ENCODE data around the gene AIG1. TPM values are rescaled to one million over a fixed set of nuclear protein-coding genes. Genes with fewer than 3 reads are reported as not detected.

AIG1 gene
- total RNA-seq, 1 experiment from 2014 or later: 51.1 TPM

DNA sequence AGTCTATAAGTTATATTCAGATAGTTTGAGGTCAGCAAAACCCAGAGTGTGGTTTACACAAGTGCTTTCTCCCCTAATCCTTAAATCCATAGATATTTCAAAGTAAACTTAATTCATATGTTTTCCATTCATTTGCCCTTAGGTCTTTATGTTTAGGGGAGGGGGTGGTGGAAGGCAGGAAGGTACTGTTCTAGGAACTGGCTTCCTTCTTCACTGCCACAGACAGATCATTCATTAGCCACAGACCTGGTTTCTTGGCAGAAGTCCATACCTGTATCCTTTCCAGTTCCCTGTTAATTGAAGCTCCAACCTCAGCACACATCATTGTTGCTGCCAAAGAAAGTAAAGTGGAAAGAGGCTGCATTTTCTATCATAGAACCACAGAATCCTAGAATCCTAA lies 123.0 kb downstream of the AIG1 start:
- Histone ChIP-seq H3K4me2 (ENCODE audit: low read length) (no peak overlapping the region), H3K9me3 (ENCODE audit: control insufficient read depth in 1 of 2, insufficient read depth in 1 of 2, low read depth in 1 of 2, low read length in 2 of 2) (no peaks in the 10 kb centered on the region), H3K4me3 (replicated peaks in 1 of 2; ENCODE audit: low read depth in 1 of 2, low read length in 2 of 2) (no peak overlapping the region), H4K20me1 (ENCODE audit: insufficient read depth) (no peaks in the 10 kb centered on the region), H3K27ac (ENCODE audit: low read depth, low read length) (no peak overlapping the region), H3K9ac (ENCODE audit: low read length) (no peak overlapping the region), H3K27me3 (ENCODE audit: insufficient read depth, low read length) (no peaks in the 10 kb centered on the region), H3K36me3 (ENCODE audit: control insufficient read depth in 1 of 2, insufficient read depth in 2 of 2, low read length in 2 of 2) (no peaks in the 10 kb centered on the region), H3K79me2 (ENCODE audit: insufficient read depth, low read length) (no peaks in the 10 kb centered on the region), H2AFZ (ENCODE audit: low read depth, low read length, poor library complexity, severe bottlenecking) (no peak overlapping the region), H3K9me2 (ENCODE audit: insufficient read depth) (no peaks in the 10 kb centered on the region), H3K4me1 (ENCODE audit: control insufficient read depth in 1 of 2, insufficient read depth in 2 of 2, low read length in 2 of 2) (no peaks in the 10 kb centered on the region)
- ChIA-PET POLR2A (no interaction called here), RAD21 (ENCODE audit: low non-redundant PET in 1 of 2, low total read pairs in 2 of 2, uncharacterized antibody in 2 of 2, unreplicated experiment in 2 of 2) (no interaction called here), CTCF (no interaction called here)
- no peak for DNase-seq (ENCODE audit: low read depth, low spot score)
- TF ChIP-seq YY1 (IDR thresholded peaks at IDR 0.05; ENCODE audit: extremely low read depth, insufficient replicate concordance, low read depth, low read length): no peak
- no TSS peak for BruUV-seq (replicated peaks)
- no peak for ATAC-seq
- intact Hi-C loops (cut with micrococcal nuclease): no loop called here

GRCh38 chr6:143185288-143185687 lies 124.6 kb downstream of the AIG1 start:
- no peak overlapping the region for H3K4me3 ChIP-seq (replicated peaks in 1 of 2; ENCODE audit: low read depth in 1 of 2, low read length in 2 of 2)
- no peaks in the 10 kb centered on the region for H3K36me3 ChIP-seq (ENCODE audit: control insufficient read depth in 1 of 2, insufficient read depth in 2 of 2, low read length in 2 of 2)
- BruUV-seq (replicated peaks): no TSS peak
- RAD21 ChIA-PET (ENCODE audit: low non-redundant PET in 1 of 2, low total read pairs in 2 of 2, uncharacterized antibody in 2 of 2, unreplicated experiment in 2 of 2): no interaction called here
- H3K79me2 ChIP-seq (ENCODE audit: insufficient read depth, low read length): no peaks in the 10 kb centered on the region
- no peaks in the 10 kb centered on the region for H3K9me2 ChIP-seq (ENCODE audit: insufficient read depth)
- CTCF ChIA-PET: no interaction called here
- H4K20me1 ChIP-seq (ENCODE audit: insufficient read depth): no peaks in the 10 kb centered on the region
- DNase-seq (ENCODE audit: low read depth, low spot score) (no peak), ATAC-seq (no peak)
- POLR2A ChIA-PET: no interaction called here
- H3K9me3 ChIP-seq (ENCODE audit: control insufficient read depth in 1 of 2, insufficient read depth in 1 of 2, low read depth in 1 of 2, low read length in 2 of 2): no peaks in the 10 kb centered on the region
- no peak overlapping the region for H3K9ac ChIP-seq (ENCODE audit: low read length)
- no peak overlapping the region for H2AFZ ChIP-seq (ENCODE audit: low read depth, low read length, poor library complexity, severe bottlenecking)
- H3K4me2 ChIP-seq (ENCODE audit: low read length): no peak overlapping the region
- H3K27ac ChIP-seq (ENCODE audit: low read depth, low read length): no peak overlapping the region
- H3K4me1 ChIP-seq (ENCODE audit: control insufficient read depth in 1 of 2, insufficient read depth in 2 of 2, low read length in 2 of 2): no peaks in the 10 kb centered on the region
- intact Hi-C loops (cut with micrococcal nuclease): no loop called here
- no peaks in the 10 kb centered on the region for H3K27me3 ChIP-seq (ENCODE audit: insufficient read depth, low read length)
- no peak for TF ChIP-seq POLR2A (IDR thresholded peaks at IDR 0.05; ENCODE audit: borderline replicate concordance, extremely low read depth, insufficient read depth, insufficient read length)
- TF ChIP-seq CEBPB (IDR thresholded peaks at IDR 0.05; ENCODE audit: low read depth): no peak
- TF ChIP-seq CBX3 (IDR thresholded peaks at IDR 0.05; ENCODE audit: low read depth): no peak
- TF ChIP-seq, protein P1, sequence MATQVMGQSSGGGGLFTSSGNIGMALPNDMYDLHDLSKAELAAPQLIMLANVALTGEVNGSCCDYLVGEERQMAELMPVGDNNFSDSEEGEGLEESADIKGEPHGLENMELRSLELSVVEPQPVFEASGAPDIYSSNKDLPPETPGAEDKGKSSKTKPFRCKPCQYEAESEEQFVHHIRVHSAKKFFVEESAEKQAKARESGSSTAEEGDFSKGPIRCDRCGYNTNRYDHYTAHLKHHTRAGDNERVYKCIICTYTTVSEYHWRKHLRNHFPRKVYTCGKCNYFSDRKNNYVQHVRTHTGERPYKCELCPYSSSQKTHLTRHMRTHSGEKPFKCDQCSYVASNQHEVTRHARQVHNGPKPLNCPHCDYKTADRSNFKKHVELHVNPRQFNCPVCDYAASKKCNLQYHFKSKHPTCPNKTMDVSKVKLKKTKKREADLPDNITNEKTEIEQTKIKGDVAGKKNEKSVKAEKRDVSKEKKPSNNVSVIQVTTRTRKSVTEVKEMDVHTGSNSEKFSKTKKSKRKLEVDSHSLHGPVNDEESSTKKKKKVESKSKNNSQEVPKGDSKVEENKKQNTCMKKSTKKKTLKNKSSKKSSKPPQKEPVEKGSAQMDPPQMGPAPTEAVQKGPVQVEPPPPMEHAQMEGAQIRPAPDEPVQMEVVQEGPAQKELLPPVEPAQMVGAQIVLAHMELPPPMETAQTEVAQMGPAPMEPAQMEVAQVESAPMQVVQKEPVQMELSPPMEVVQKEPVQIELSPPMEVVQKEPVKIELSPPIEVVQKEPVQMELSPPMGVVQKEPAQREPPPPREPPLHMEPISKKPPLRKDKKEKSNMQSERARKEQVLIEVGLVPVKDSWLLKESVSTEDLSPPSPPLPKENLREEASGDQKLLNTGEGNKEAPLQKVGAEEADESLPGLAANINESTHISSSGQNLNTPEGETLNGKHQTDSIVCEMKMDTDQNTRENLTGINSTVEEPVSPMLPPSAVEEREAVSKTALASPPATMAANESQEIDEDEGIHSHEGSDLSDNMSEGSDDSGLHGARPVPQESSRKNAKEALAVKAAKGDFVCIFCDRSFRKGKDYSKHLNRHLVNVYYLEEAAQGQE (IDR thresholded peaks at IDR 0.05; ENCODE audit: low read depth): no peak
- TF ChIP-seq ZBTB33 (IDR thresholded peaks at IDR 0.05; ENCODE audit: extremely low read depth, insufficient replicate concordance, low read length): no peak
- TF ChIP-seq, protein P2, sequence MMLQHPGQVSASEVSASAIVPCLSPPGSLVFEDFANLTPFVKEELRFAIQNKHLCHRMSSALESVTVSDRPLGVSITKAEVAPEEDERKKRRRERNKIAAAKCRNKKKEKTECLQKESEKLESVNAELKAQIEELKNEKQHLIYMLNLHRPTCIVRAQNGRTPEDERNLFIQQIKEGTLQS (IDR thresholded peaks at IDR 0.05): no peak
- TF ChIP-seq EGR1 (IDR thresholded peaks at IDR 0.05; ENCODE audit: low read depth): no peak
- TF ChIP-seq RAD21 (IDR thresholded peaks at IDR 0.05; ENCODE audit: low read depth): no peak
- no peak for TF ChIP-seq POLR2AphosphoS5 (IDR thresholded peaks at IDR 0.05; ENCODE audit: low read depth, low read length)
- no peak for TF ChIP-seq EZH2 (IDR thresholded peaks at IDR 0.05)
- no peak for TF ChIP-seq MAX (IDR thresholded peaks at IDR 0.05)
- TF ChIP-seq SIN3A (IDR thresholded peaks at IDR 0.05; ENCODE audit: low read depth): no peak
- TF ChIP-seq ZNF274 (IDR thresholded peaks at IDR 0.05; ENCODE audit: low read depth, low read length): no peak
